HG03095 (cell line): ENCODE results near the gene CLEC2B.
A peak's percentile ranks its signal among the peaks of the same experiment; 100 is the strongest.

Experiments
- ATAC-seq: cut with Tn5 transposase; IDR thresholded peaks from one replicate; pipeline ENCODE4 v1.9.1; 2021; ENCODE audit warnings: moderate library complexity; ENCODE audit not compliant: unreplicated experiment

Gene CLEC2B

DNA sequence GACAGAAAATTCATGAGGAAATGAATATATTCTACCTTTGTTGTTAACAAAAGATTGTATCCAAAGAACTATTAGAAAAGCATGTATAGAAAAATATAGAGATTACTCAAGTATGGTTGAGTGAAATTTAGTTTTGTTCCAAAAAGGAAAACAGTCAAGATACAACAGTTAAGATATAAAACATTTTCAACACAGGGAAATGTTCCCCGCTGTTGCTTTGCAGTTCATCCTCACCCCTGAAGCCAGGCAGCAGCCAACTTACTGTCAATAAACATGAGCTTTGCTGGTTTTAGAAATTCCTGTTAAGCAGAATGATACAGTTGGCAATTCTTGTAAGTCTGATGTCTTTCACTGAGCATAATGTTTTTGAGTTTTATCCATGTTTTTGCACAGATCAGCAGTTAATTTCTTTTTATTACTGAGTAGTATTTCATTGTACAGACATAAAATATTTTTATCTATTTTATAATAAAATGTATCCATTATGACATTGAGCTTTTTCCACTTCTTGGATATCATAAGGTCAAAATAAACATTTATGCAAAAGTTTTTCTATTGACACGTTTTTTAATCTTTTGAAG is 1.2 kb upstream of the CLEC2B start:
- ATAC-seq, result no peak

DNA sequence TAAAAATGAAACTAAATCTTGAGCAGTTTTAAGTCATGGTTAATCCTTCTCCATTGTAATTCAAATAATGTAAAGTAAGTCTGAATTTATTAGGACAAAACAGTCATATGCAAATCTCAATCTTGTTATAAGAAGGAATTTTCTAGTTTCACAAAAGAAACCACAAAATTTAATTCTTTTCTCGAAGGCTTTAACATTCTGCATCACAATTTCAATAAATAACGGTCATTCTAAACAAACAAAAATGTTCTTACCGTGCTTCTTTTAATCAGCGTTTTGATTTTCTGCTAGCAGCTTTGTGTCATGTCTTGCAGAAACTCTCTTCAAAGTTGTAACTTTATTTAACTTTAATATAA is 225 bp downstream of the CLEC2B start:
- no peak for ATAC-seq

DNA sequence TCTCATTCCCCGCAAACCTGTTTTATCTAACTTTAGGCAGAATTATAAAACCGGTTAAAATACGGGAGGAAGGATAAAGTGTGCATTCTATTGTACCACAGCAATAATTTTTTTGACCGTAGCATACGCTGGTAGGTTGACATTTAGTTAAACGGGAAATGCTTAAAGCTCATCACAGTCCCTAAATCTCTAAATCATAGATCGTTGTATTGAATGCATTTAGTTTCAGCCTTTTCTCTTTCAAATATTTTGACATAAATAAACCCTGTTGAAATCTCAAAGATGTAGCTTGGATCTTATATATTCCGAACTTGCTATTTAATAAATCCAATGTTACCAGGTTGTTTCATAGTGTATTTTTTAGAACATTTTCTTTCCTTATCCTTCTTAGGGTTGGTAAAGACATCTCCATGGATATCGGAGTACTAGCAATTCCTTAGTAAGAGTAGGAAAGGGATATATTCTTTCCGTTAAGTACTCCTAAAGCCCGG is 798 bp downstream of the CLEC2B start:
- no peak for ATAC-seq

DNA sequence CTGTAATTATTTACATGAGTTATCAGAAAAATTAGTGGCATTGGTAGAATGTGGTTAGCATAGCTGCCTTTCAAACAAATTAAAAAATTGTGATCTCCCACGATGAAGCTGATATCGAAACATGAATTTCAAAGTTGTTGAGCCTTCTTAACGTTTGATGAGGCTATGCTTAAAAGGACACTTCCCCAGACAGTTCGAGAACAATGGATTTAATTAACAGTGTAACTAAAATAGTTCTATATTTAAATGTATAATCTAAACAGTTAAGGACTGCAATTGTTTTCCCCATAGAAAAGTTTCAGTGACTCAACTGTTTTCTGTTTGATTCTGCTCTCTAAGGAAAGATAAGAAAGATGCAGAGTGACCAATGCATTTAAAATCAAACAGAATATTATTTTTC is 1.6 kb downstream of the CLEC2B start:
- no peak for ATAC-seq

DNA sequence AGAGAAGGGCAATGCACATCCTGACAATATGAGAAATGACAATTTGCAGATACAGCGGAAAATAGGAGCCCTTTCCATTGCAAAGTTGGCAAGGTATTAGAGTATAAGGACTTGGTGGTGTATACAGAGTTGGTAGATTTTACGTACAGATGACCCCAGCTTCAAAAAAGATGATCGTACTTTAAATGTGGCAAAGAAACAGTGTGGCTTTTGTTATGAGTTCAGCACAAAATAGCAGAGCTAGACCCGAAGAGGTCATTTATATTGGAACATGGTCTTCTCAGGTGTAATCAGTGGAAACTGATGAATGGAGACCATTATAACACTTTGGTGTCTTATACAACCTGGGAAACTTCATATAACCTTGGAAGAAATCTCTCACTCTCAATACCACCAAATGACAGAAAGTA is 2.3 kb downstream of the CLEC2B start:
- ATAC-seq, result no peak

DNA sequence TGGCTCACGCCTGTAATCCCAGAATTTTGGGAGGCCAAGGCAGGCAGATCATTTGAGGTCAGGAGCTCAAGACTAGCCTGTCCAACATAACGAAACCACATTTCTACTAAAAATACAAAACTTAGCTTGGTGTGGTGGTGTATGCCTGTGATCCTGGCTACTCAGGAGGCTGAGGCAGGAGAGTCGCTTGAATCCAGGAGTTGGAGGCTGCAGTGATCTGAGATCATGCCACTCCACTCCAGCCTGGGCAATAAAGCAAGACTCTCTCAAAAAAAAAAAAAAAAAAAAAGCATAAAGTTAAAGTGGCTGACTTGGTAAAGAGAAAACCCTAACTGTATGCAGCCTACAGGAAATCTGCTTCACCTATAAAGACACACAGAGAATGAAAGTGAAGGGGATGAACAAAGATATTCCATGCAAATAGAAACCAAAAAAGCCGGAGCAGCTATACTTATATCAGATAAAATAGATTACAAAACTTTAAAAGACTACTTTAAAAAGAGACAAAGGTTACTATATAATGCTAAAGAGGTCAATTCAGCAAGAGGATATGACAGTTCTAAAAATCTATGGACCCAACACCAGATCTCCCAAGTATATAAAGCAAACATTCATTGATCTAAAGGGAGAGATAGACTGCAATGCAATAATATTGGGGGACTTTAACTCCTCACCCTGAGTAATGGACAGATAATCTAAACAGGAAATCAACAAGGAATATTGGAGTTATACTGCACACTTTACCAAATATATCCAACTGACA is 4.1 kb downstream of the CLEC2B start:
- ATAC-seq, result no peak

DNA sequence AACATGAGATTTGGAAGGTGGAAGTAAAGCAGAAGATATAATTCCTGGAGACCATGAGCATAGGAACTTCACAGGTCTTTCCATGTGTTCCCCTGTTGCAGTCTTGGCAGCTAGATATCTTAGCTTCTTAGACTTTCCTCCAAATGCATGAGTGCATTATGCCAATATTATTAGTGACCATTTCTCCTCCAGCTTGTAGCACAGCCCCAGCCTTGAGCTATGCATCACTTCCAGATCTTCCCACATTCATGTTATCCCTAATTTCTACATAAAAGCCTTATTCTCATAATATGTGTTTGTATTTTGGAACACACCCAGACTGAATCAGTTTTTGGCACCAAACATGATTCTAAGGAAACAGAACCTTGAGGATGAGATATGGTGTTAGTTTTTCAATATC is 11.0 kb downstream of the CLEC2B start:
- no peak for ATAC-seq

DNA sequence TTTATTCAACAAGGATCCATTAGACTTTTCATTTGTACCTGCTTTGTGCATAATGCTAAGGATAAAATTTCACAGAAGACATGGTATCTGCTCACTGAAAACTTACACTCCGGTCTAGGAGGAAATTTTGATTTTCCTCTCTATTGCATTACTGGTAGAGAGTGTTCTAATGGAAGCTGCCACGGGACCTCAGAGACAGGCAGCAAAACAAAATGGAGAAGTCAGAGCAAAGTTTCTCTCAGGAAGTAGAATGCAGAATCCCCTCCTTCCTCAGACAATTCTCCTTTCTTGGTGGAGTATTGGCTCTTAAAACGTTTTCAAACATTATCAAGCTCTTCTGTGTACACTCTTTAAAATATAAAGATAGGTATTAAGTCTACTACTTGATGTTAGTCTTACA is 12.3 kb downstream of the CLEC2B start:
- no peak for ATAC-seq

DNA sequence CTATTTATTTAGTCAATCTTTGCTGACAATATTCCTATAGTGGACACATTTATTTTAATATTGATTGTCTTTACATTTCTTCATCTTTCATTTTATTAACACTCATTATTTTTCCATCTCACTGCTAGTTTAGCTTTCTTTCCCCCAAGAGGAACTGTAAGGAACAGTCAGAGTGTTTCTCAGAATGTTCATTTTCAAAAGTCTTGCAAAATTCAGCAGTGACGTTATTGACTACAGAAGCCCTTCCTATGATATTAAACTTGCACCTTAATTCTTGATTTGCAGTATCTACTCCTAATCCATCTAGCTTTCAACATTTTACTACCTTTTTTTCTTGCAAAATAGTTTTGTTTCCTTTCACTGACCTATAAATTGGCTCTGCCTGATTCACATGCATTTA is 13.0 kb downstream of the CLEC2B start:
- no peak for ATAC-seq

DNA sequence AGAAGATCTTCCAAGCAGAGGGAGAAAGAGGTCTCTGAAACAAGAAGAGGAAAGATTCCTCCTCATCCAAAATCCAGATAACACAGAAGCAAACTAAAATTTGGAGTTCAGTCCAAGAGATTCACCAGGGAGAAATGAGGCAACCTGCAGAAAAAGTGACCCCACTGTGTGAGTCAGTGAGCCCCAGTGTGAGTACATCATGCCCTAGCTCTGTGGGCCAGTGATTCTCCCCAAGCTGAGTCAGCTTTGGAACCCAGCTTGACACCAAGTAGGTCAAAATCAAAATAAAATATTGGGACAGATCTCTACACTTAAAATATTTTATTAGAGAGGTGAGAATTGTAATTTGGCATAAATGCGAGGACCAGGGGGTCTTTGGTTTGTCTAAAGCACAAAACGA is 17.2 kb downstream of the CLEC2B start:
- no peak for ATAC-seq

DNA sequence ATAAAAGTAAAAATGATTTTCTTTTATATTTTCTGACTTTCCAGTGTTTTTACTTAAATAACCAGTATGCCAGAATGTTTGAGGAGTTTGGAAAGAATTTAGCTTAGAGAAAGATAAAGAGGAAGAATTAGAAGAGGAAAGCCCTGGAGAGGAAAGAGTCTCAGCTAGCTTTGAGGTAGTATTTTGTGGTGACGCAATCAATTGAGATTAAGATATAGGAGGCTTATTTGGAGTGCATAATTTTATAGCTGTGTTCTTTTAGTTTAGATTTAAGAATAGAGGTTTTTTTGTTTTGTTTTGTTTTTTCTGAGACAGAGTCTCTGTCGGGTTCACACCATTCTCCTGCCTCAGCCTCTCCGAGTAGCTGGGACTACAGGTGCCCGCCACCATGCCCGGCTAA is 18.1 kb downstream of the CLEC2B start:
- no peak for ATAC-seq

DNA sequence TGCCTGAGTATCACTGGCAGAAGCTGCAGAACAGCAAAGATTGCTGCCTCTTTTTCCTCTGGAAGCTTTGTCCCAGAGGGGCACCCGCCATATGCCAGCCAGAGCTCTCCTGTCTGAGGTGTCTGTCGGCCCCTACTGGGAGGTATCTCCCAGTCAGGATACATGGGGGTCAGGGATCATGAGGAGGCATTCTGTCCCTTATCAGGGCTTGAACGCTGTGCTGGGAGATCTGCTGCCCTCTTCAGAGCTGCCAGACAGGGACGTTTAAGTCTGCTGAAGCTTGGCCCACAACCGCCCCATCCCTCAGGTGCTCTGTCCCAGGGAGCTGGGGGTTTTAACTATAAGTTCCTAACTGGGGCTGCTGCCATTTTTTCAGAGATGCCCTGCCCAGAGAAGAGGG is 20.3 kb downstream of the CLEC2B start:
- no peak for ATAC-seq

DNA sequence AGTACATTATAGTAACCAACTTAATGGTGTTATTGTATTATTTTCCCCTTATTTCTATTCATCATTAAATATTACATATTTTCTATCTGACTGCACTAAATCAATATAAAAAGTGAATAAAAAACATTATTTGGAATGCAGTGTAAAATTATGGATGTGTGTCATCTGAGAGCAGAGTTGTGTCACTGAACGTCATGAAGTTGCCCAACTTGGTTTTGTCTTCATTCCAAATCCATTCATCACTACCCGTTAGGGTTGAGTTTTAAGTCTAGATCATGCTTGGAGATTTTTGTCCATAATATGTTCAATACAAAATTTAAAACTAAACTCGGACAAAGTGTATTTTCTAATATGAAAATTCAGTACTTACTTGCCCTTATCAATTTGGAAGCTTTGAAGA is 25.7 kb downstream of the CLEC2B start:
- ATAC-seq, result no peak

DNA sequence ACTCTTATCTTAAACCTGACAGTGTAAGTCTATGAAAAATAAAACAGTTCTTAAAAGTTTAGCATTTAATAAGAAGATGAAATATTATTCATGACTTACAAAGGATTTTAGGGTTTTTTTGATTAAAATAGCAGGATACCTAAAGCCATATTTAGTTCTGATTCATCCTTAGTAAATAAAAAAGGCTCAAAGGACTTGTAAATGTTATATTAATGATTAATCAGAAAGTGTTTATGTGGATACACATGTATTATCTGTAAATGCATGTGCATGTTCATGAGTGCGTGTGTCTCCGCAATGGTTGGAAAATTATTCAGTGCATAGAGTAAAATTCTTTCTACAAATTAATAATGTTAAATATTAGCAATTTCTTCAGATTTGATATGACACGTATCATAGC is 37.4 kb downstream of the CLEC2B start:
- no peak for ATAC-seq

DNA sequence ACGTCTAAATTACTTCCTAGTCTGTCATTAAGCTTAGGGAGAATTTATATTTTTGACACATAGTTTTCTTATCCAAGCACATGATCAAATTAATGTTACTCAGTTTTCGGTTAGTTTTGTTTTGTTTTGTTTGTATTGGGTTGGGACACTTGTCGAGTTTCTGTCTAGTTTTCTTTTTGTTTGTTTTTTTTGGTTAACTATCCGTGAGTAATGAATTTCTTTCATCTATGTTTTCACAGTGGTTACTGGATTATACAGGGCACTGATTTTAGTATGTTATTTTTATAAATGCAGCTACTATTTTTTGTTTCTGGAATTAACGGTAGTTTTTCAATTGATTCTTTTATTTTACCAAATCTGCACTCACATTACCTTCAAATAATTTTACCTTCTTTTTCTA is 39.2 kb downstream of the CLEC2B start:
- no peak for ATAC-seq

DNA sequence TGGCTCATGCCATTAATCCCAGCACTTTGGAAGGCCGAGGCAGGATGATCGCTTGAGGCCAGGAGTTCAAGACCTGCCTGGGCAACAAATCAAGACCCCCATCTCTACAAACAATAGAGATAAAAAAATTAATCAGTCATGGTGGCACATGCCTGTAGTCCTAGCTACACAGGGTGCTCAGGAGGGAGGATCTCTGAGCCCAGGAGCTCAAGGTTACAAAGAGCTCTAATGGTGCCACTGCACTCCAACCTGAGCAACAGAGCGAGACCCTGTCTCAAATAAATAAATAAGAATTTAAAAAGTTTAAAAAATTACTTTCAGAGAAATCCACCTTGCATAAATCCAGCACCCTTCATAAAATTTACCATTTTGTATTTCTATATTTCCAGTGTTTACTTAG is 39.7 kb downstream of the CLEC2B start:
- no peak for ATAC-seq

DNA sequence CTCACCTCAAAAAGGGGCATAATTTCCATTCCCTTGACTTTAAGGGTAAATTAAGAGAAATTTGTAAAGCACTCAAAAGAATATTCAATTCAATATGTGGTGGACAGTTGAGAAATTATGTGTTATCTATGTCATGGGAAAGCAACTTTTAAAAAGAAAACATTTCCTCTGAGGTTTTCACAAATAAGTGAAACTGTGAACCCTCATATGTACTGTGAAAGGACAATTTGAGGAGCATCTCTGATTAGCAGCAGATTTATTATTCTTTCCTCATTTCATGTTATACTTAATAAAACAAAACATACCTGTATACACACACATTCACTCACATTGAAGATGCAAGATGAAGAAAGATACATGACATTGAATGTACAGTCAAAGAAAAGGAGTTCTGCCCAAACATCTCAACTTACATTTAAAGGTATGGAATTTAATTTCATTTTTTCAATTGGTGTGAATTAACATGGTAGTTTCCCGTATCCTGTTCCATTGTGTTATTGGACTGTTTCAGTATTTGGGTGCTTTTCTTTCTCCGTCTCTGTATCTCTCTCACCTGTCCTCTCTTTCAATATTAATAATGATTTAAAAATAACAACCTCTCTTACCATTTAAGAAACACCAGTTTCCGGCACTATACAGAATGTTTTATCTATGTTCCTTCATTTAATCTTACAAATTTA is 41.8 kb downstream of the CLEC2B start, which contains the start of gene KLRF1:
Gene KLRF1 (plus strand): TSS at position 273 of the 680 bp plus-strand sequence. CDS start 64 bp downstream, at position 337.
- no peak for ATAC-seq

DNA sequence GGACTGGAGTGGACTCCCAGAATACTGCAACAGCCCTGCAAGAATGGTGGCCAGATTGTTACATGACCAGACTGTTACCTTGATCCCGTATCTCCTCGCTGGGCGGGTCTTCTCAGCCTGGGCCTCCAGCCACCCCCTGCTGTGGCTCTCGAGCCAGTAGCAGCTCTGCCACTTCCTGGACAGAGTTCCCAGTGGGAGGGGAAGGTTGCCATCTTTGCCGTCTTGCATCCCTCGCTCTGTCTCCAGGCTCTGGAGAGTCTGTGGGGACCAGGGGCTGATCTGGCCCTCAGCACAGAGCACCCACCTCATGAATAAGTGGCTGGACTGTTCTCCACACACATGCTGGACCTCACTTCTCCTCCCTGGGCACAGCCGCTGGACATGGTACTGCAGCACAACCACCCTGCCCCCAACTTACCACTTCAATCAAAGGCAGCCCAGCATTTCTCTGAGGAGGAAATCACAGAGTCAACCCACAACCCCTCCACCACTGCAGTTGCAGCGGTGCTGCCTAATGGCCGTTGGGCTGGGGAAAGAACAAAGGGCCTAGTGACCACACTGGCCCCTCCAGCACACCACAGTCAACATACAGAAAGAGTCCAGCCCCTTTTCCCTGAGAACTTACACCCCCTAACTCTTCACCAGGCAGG is 48.7 kb downstream of the CLEC2B start:
- ATAC-seq, result no peak

DNA sequence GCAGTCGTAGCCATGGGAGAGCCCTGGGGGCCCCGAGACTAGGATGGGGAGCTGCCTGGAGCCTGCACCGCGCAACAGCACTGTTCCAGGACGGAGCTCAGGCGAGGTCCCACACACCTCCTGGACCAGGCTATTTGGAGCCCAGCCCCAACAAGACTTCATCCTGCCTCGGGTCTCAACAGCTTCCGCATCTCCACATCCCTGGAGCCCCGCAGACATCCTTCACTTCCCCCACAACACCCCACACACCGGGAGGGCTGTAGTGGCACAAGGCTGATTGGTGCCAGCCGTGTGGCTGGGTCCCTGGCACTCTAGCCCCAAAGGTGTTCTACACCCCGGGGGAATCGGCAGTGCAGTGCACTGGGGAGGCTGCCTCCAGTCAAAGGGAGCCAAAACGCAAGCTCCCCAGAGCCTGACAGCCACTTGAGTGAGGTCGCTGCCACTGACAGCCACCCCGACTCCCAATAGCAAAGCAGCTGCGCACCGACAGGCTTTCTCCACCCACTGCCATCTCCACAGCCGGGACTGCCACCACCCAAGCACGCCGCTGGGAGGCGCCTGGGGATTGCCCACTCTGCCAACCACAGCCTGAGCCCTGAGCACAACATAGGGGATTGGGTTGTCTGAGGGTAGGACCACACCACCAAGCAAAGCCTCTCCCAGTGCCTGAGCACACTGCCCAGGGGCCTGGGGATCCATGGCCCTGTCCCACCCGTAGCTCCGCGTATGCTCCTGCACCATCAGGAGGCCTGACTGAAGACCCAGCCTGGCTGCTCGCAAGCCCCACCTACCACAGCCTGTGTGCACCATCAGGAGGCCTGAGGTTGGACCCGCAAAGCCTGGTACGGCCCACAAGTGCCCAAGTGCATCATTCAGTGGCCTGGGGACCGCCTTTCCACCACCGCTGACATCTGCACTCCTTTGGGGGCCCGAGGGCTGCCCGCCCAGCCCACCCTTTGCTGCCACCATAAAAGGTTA is 55.0 kb downstream of the CLEC2B start:
- ATAC-seq, result peak; percentile 90

DNA sequence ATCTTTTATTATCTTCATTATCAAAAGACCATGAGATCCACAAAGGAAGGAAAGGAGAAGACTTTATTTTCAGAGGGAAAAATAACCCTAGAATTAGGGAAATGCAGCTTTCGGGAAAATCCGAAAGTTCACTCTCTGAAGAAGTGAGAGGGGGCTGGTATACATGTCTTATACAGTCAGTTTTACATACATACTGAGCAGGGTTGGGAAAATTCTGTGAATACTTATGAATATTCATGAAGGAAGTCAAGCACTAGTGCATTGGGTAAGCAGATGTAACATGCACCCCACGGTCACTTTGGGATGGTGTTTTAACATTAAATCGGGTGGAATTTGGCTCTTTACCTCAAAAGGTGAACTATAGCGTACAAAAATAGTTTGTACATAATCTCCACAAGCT is 57.5 kb downstream of the CLEC2B start:
- no peak for ATAC-seq
